Hematopoietic multipotent progenitor cell (in vitro differentiated cells): Measurements from ENCODE around the gene GPC6. TPM values are rescaled to one million over a fixed set of nuclear protein-coding genes. Genes with fewer than 3 reads are reported as not detected.

ENCODE experiments used
- DNase-seq, 3 donors: peaks; one replicate each; pipeline ENCODE4 v3.0.0-alpha.2; 2011 to 2015; ENCODE audit warnings: low read depth in 2 of 3, low spot score in 2 of 3
- total RNA-seq: library from RNA; depleted of rRNA; stranded (reverse); fragments of >200 nt; gene quantifications from one replicate; pipeline ENCODE4 v1.2.3, GENCODE V29; 2012

GPC6 gene
- total RNA-seq, 1 donor, result 0.54 TPM

DNA sequence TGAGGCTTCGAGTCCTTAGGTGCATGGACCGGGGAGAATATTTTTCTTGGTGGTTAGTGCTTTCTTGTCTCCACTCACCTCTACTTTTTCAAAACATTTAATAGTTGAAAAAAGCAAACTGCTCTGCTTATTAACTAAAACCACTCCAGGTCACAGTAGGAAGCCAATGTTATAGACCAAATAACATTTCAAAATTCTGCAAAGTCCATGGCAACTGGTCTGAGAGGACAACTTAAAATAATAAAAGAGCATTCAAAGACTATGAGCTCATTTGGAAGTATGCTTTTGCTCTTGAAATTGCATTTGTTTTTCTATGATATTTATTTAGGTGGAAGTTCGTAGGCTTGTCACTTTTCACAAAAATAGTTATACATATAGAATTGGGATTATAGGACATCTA lies 769.9 kb downstream of the GPC6 start:
- DNase-seq, result no peak

- DNase-seq, result no peak
Observed at GRCh38 chr13:94006296-94006695, 779.7 kb downstream of the GPC6 start.

GRCh38 chr13:94007072-94007471 lies 780.5 kb downstream of the GPC6 start:
- DNase-seq, result no peak

DNA sequence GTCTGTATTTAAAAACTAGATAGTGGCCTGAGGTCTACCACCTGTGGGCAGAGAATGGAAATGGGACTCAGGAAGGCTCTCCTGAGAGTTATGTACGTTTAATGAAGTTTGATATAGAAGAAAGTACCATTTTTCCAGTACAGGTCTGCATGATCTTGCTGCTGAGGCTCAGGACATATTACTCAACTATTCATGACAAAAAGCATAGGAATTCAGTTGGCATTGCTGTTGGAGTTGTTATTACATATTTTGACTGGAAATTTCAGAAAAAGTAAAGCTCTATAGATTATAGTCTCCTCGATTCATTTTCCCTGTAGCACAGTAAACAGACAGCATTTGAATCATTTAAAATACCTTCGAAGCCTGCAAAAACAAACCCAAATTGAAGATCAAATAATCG lies 783.1 kb downstream of the GPC6 start:
- DNase-seq, result no peak

- DNase-seq, result no peak
Observed at GRCh38 chr13:94014461-94014860, 787.9 kb downstream of the GPC6 start.

- no peak for DNase-seq
Observed at GRCh38 chr13:94020426-94020825, 793.8 kb downstream of the GPC6 start.

DNA sequence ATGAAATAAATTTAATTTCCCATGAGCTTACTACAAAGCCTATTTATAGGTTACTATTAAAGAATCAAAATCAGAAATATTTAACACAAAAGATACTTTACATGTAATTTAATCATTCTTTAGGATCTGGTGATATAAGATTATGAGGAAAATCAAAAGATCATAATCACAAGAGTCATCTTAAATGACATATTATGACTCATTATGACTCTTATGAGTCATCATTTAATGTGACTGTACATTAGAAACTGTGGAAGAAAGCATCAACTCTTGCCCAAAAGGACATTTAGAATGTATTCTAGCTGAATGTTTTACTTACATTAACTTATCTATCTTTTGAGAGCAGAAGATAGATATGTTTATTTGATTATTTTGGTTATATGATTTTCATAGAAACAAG lies 794.2 kb downstream of the GPC6 start:
- no peak for DNase-seq

DNA sequence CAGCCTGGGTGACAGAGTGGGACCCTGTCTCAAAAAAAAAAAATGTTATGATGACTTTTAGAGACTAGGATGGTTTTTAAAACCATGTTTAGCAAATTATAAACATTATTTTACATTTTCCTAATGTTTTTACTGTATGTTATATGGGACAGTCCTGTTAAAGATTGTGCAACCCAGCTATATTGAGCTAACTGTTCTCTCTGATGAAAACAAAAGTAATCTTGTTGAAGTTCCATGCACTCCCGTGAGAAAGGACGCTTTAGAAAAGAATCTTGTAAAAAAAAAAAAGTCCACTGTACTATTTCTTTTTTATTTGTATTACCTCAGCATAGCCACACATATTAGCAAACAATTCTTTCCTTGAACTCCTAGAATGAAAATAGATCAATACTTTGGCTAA lies 801.6 kb downstream of the GPC6 start:
- DNase-seq, result no peak

DNA sequence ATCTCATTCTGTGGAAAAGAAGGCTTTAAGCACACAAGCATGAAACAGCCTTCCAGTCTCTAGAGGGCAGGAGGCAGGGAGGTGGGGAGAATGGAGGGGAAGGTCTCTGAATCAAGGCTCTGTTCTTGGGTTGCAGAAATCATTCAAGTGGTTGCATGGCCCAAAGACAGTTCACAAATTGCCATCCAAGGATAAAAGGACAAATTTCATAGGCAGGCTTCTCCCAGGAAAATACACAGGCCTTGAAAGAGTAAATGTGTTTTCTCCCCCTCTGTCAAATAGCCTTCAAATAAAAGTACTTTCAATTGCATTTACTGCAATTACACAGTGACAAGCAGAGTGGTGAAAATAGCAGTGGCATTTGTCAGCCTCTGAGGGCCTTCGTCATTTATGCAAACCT lies 802.0 kb downstream of the GPC6 start:
- no peak for DNase-seq

DNA sequence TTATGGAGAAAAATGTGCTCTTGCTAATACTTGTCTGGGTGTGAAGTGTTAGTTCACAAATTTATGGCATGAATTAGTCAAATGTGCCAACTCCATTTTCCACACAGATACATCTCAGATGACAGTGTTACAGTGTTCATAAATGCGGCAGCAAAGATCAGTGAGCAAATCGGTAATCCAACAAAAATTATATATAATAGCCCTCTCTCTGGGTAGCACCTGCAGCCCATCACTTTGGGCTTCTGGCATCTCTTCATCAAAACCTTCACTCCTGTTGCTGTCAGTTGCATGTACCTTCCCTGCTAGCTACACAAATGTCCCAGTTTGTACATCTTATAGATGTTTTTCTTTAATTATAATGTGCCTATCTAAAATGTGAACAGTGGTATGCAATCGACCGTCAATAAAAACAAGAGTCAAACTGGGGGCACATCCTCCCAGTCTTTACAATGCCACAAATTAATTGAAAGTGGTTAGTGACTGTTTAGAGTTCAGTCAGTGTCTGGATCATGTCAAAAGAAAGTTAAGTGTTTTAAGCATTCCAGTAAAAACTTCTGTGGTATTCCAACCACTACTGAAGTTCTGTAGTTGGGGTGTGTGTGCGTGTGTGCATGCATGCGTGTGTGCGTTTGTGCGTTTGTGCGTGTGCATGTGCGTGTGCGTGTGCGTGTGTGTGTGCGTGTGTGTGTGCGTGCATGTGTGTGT lies 804.0 kb downstream of the GPC6 start:
- DNase-seq, result no peak

- no peak for DNase-seq
Observed at GRCh38 chr13:94031609-94032008, 805.0 kb downstream of the GPC6 start.

- DNase-seq, result no peak
Observed at GRCh38 chr13:94033098-94033497, 806.5 kb downstream of the GPC6 start.

- DNase-seq, result no peak
Observed at GRCh38 chr13:94033830-94034642, 807.4 kb downstream of the GPC6 start.

- no peak for DNase-seq
Observed at GRCh38 chr13:94050039-94050438, 823.4 kb downstream of the GPC6 start.

GRCh38 chr13:94050686-94051085 lies 824.1 kb downstream of the GPC6 start:
- no peak for DNase-seq

DNA sequence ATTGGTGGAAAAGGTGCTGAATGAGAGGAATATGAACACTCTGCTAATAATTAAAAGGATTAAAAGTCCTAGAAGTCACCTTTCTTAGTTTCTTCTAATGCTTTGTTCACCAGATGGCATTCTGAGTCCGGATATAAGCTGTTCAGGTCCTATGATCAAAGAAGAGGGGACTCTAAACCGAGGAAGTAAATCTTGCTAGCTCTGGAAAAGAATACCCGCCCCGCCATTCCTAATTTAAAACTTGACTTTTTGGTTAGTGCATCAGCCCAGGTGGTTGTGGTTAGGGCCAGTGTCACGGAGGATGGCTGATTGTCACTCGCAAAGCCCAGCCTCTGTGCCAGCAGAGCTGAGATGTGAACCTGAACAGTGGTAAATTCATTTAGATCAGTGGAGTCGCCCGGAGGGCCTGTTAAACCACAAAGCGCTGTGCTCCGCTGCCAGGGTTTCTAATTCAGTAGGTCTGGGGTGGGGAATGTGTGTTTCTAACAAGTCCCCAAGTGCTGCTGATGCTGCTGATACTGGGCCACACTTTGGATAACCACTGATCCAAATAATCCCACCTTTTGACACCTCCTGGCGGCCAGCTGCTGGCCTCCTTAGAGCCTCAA lies 827.5 kb downstream of the GPC6 start:
- DNase-seq, result no peak

- no peak for DNase-seq
Observed at GRCh38 chr13:94056362-94056990, 829.9 kb downstream of the GPC6 start.

DNA sequence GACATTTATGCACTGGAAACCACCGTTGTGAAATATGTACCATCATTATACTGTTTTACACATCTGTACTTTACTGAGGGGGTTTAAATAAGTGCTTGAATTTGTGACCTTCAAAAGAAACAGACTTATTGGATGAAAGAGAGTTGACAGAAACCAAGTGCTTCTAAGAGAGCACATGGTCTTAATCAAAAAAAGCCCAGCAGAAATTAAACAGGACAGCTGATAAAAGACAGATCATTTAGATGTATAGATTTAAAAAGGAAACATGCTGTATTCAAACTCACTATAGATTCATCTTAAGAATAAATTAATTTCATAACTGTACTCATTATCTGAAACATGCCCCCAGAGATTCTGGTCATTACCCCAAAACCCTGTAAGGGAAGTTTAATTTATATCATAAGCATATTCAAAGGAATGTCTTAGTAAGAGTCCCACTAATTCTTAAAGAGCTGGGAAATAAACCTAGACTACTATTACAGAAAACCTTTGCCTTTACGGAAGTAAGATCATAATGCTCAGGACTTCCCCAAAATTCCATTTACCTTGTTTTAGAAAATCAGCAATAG lies 831.1 kb downstream of the GPC6 start:
- DNase-seq, result no peak

DNA sequence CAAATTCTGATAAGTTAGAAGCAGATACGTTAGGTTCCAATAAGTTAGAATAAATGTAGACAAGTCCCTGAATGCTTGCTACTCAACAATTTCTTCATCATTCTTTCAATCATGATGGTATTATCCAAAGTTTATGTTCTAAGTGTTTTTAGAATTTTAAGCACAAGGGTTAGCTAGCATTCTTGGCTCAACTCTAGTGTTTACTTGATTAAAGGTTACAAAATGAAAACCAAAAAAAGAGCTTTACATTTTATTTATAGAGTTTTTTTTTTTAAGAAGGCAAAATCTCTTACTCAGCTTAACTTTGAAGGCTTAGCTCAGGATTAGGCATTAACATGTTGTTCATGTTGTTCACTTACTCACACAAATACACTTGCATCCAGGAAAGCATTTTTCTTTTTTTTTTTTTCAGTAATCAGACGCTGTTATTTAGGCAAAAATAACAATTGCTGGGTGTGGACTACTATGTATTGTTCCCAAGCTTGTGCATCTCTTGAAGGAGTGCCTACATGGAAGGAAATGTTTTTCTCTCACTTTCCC lies 832.3 kb downstream of the GPC6 start:
- no peak for DNase-seq

- DNase-seq, result no peak
Observed at GRCh38 chr13:94061301-94061700, 834.7 kb downstream of the GPC6 start.

- DNase-seq, result no peak
Observed at GRCh38 chr13:94063096-94063495, 836.5 kb downstream of the GPC6 start.
